GM23248 (cell line): ENCODE results near the gene TMEM143. TPM values are rescaled to one million over a fixed set of nuclear protein-coding genes. Genes with fewer than 3 reads are reported as not detected.
A peak's percentile ranks its signal among the peaks of the same experiment; 100 is the strongest.

ENCODE experiments used
- DNase-seq: peaks from one replicate; pipeline ENCODE4 v3.0.0-alpha.2; 2015
- H2AFZ ChIP-seq: fragments of 200-600 bp; sonication (generic); 2 replicates; pipeline ENCODE4 v1.6.1; 2016; ENCODE audit warnings: antibody characterized with exemption
- H3F3A ChIP-seq: fragments of 200-600 bp; sonication (generic); 2 replicates; pipeline ENCODE4 v1.6.1; 2016; ENCODE audit warnings: mild to moderate bottlenecking, antibody characterized with exemption, mixed run types; ENCODE audit not compliant: insufficient read depth
- H3K27ac ChIP-seq: fragments of 200-600 bp; sonication (generic); 2 replicates; pipeline ENCODE4 v1.5.1; 2016; ENCODE audit warnings: mild to moderate bottlenecking
- H3K27me3 ChIP-seq: fragments of 200-600 bp; sonication (generic); replicated peaks from 2 replicates; pipeline ENCODE4 v1.6.1; 2016; ENCODE audit warnings: mild to moderate bottlenecking; ENCODE audit not compliant: insufficient read depth
- H3K36me3 ChIP-seq: fragments of 200-600 bp; sonication (generic); 2 replicates; pipeline ENCODE4 v1.6.1; 2016; ENCODE audit warnings: low read depth, mild to moderate bottlenecking
- H3K4me1 ChIP-seq: fragments of 200-600 bp; sonication (generic); 2 replicates; pipeline ENCODE4 v1.6.1; 2016; ENCODE audit warnings: mild to moderate bottlenecking; ENCODE audit not compliant: insufficient read depth
- H3K4me2 ChIP-seq: fragments of 200-600 bp; sonication (generic); one replicate; pipeline ENCODE4 v1.6.1; 2016; ENCODE audit warnings: mild to moderate bottlenecking; ENCODE audit not compliant: unreplicated experiment
- H3K4me3 ChIP-seq: fragments of 200-600 bp; sonication (generic); 2 replicates; pipeline ENCODE4 v1.5.1; 2016; ENCODE audit warnings: mild to moderate bottlenecking
- H3K79me2 ChIP-seq: fragments of 200-600 bp; sonication (generic); 2 replicates; pipeline ENCODE4 v1.6.1; 2016; ENCODE audit warnings: mild to moderate bottlenecking; ENCODE audit not compliant: insufficient read depth
- H3K9ac ChIP-seq: fragments of 200-600 bp; sonication (generic); 2 replicates; pipeline ENCODE4 v1.6.1; 2016; ENCODE audit warnings: mild to moderate bottlenecking
- H3K9me2 ChIP-seq: fragments of 200-600 bp; sonication (generic); 2 replicates; pipeline ENCODE4 v1.6.1; 2016; ENCODE audit warnings: mixed run types, mild to moderate bottlenecking, moderate library complexity; ENCODE audit not compliant: insufficient read depth
- H3K9me3 ChIP-seq: fragments of 200-600 bp; sonication (generic); one replicate; pipeline ENCODE4 v1.6.1; 2017; ENCODE audit warnings: low read depth
- H4K20me1 ChIP-seq: fragments of 200-600 bp; sonication (generic); 2 replicates; pipeline ENCODE4 v1.6.0; 2016; ENCODE audit not compliant: insufficient read depth
- EZH2 ChIP-seq: fragments of 200-600 bp; sonication (generic); IDR thresholded peaks from 2 replicates; pipeline ENCODE4 v1.6.1; 2018; ENCODE audit warnings: antibody characterized with exemption, mild to moderate bottlenecking; ENCODE audit not compliant: insufficient read depth, poor library complexity, severe bottlenecking
- EZH2phosphoT487 ChIP-seq: fragments of 200-600 bp; sonication (generic); IDR thresholded peaks from 2 replicates; pipeline ENCODE4 v1.6.1; 2018; ENCODE audit warnings: antibody characterized with exemption, moderate library complexity, mild to moderate bottlenecking, low read depth; ENCODE audit not compliant: insufficient read depth
- WGBS, 2 experiments: methylation state at CpG; one replicate each; pipeline ENCODE4 v1.1.6; 2015 to 2017; ENCODE audit warnings: low lambda C conversion rate in 2 of 2, low coverage in 1 of 2; ENCODE audit errors: missing lambda C conversion rate in 2 of 2; 5-methylcytosine and 5-hydroxymethylcytosine counted together
- in situ Hi-C: fragments of 300-500 bp; cut with MboI; formaldehyde crosslinking; loops from 2 replicates; pipeline ENCODE4 v1.15.0; 2020
- polyA plus RNA-seq: library from polyadenylated mRNA; unstranded; fragments of >200 nt; fragmentation: Nextera tagmentation; extraction: Ambion mirVana; gene quantifications from 2 replicates; pipeline ENCODE4 v1.2.1, GENCODE V29; 2016
- total RNA-seq: library from RNA; depleted of rRNA; stranded (reverse); fragments of >200 nt; shearing (Covaris generic); gene quantifications from 2 replicates; pipeline ENCODE4 v1.2.3, GENCODE V29; 2014

Gene TMEM143
- total and polyA plus RNA-seq, 2 experiments from 2014 or later: 7.6 to 8.6 TPM

DNA sequence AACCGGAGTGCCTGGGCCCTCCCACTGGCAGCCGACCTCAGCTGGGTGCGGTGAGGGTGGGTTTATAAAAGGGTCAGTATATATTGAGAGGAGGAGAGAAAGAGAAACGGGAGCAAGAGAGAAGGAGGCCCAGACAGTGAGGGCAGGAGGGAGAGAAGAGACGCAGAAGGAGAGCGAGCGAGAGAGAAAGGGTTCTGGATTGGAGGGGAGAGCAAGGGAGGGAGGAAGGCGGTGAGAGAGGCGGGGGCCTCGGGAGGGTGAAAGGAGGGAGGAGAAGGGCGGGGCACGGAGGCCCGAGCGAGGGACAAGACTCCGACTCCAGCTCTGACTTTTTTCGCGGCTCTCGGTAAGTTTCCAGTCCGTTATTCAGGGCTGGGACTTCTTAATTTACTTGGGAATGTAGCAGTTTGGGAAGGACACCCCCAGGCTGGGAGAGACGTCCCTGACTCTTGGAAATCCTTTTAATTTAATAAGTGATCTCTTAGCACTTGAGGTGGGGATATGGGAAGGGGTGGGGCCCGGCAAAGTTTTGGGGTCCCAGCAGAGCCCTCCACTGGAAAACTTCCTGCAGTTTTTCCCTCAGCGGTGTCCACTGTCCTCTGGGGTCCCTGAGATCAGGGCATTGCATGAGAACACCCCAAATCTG, 38.4 kb downstream of the TMEM143 start, which contains the start of gene EMP3:
Gene EMP3, plus strand, starts transcription at position 288 of the 646 bp plus-strand sequence. CDS start 1,293 bp downstream, outside the sequence.
- peak within 1 kb of the TSS; percentile 90 for H3K4me2 ChIP-seq
- no peaks in the 10 kb centered on the region for H3K9me3 ChIP-seq
- H4K20me1 ChIP-seq: no peaks in the 10 kb centered on the region
- no peaks in the 10 kb centered on the region for H3K9me2 ChIP-seq
- H3K36me3 ChIP-seq: peaks cover 11% of the 10 kb centered on the region; the same call in 1 of the 2 replicates
- peak within 1 kb of the TSS; percentile 93 for H3K9ac ChIP-seq
- H3K4me1 ChIP-seq: peaks cover 47% of the 10 kb centered on the region
- TF ChIP-seq EZH2 (no peak), EZH2phosphoT487 (no peak)
- peaks cover 46% of the 10 kb centered on the region for H3K79me2 ChIP-seq
- H3K27me3 ChIP-seq: no peaks in the 10 kb centered on the region
- peak; percentile 97 for DNase-seq
- peak within 1 kb of the TSS; percentile 91 for H3K27ac ChIP-seq
- peak within 1 kb of the TSS; percentile 81 for H2AFZ ChIP-seq
- H3K4me3 ChIP-seq: peak within 1 kb of the TSS; percentile 78
- WGBS, 2 experiments: 0 to 3% methylated on average over 12 to 22 of the region's 22 CpGs
- in situ Hi-C loops: no loop called here
- H3F3A ChIP-seq: peaks cover 38% of the 10 kb centered on the region

DNA sequence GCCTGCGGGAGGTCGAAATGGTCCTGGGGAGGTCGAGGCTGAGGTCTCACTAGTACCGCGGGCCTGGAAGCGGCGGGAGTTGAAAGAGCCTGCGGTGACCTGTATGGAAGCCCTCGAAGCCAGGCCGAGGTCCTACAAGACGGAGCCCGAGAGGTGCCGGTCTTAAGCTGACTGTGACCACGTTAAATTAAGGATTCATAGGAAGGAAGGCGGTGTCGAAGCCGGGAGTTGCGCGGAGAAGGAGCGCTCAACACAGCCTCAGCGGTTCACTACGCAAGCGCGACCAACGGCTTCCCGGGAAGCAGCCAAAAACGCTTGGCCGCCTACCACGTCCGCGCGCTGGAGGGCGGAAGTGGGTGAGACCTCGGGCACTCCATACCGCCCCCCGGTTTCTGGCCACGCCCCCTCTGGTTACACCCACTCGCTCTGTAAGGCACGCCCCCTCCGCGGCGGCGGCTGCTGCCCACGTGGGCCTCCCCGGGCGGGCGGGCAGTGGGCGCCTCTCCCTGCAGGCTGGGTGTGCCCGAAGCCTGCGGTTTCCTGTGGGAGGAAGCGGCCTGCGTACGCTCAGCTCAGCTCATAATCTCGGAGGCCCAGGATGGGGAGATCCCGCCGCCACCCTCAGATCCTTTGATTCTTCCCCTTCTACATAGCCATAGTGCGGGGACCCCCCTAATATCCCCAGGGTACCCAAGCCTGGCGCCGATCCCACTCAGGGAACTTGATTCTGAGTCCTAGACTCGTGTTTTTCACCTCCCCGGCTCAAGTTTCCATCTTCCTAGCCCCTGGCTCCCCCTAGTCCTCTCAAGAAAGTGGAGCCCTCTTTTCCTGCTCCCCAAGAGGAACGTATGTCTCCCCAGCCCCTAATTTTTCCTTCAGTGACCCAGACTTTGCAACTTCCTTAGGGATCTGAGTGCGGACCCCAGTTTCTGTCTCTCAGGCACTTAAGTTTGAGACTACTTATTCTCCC, 41.8 kb downstream of the TMEM143 start:
- H3K4me3 ChIP-seq: peak overlapping the region; percentile 70
- 3 to 4% methylated on average over 40 to 56 of the region's 63 CpGs for WGBS, 2 experiments
- H3K9ac ChIP-seq: peak overlapping the region; percentile 87
- in situ Hi-C loops: no loop called here
- TF ChIP-seq EZH2phosphoT487: no peak
- no peak for TF ChIP-seq EZH2
- no peaks in the 10 kb centered on the region for H4K20me1 ChIP-seq
- peaks cover 29% of the 10 kb centered on the region for H3K4me1 ChIP-seq
- H3K9me3 ChIP-seq: no peaks in the 10 kb centered on the region
- no peaks in the 10 kb centered on the region for H3K9me2 ChIP-seq
- peak; percentile 99 for DNase-seq
- peak overlapping the region; percentile 86 for H2AFZ ChIP-seq
- H3K36me3 ChIP-seq: no peaks in the 10 kb centered on the region
- peaks cover 28% of the 10 kb centered on the region for H3F3A ChIP-seq
- H3K4me2 ChIP-seq: peak overlapping the region; percentile 94
- peak overlapping the region; percentile 94 for H3K27ac ChIP-seq
- H3K79me2 ChIP-seq: peaks cover 14% of the 10 kb centered on the region
- H3K27me3 ChIP-seq: no peaks in the 10 kb centered on the region

DNA sequence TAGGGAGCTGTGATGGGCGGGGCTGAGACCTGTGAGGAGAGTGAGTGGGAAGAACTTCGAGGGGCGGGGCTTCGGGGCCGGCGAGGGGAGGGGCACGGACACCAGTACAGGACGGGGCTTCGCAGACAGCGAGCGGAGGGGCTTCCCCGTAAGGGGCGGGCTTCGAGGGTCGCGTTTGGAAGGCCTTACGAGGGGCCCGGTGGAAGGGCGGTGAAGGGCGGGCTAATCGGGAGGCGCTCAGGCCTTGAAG, 42.4 kb downstream of the TMEM143 start:
- H3F3A ChIP-seq: peaks cover 28% of the 10 kb centered on the region
- no peaks in the 10 kb centered on the region for H3K9me3 ChIP-seq
- peak overlapping the region; percentile 86 for H2AFZ ChIP-seq
- H4K20me1 ChIP-seq: no peaks in the 10 kb centered on the region
- peaks cover 23% of the 10 kb centered on the region for H3K4me1 ChIP-seq
- H3K27me3 ChIP-seq: no peaks in the 10 kb centered on the region
- 1 to 6% methylated on average over 9 to 22 of the region's 22 CpGs for WGBS, 2 experiments
- in situ Hi-C loops: no loop called here
- H3K79me2 ChIP-seq: peaks cover 8% of the 10 kb centered on the region
- peak; percentile 94 for DNase-seq
- no peaks in the 10 kb centered on the region for H3K36me3 ChIP-seq
- H3K27ac ChIP-seq: peak overlapping the region; percentile 94
- no peak for TF ChIP-seq EZH2phosphoT487
- no peak for TF ChIP-seq EZH2
- H3K9ac ChIP-seq: peak overlapping the region; percentile 87
- H3K4me3 ChIP-seq: peak overlapping the region; percentile 70
- H3K9me2 ChIP-seq: no peaks in the 10 kb centered on the region
- H3K4me2 ChIP-seq: peak overlapping the region; percentile 74

DNA sequence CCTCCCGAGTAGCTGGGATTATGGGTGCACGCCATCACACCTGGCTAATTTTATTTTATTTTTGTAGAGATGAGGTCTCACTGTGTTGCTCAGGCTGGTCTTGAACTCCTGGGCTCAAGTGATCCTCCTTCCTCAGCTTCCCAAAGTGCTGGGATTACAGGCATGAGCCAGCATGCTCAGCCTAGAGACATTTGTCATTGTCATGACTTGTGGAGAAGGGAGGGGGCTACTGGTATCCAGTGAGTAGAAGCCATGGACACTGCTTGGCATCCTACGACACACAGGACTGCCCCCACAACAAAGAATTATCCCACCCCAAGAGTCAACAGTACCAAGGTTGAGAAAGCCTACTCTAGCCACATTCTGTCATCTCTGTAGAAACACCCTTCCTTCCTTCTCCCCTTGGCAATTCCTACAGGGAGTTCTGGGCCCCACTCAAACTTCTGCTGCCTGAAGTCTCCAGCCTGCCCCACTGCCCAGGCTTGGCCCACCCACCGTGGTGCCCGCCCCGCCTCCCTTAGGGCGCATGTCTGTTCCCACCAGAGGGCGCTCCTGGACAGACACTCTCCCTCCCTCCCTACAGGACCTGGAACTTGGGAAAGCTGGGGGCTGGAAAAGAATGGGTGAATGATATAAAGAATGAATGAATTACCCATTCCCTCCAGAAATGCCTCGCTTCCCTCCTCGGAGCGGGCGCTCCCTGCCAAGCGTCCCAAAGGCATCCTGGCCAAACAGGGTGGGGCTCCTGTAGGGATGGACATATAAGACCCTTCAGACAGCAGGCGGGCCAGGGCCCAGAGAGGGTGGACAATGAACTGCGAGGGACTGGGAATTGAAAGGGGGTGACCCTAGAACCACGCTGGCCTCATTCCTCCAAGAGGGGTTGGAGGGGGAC, 43.8 kb downstream of the TMEM143 start:
- TF ChIP-seq EZH2: no peak
- no peak for TF ChIP-seq EZH2phosphoT487
- H3K9ac ChIP-seq: no peak overlapping the region
- in situ Hi-C loops: no loop called here

More for the DNA sequence above, 43.8 kb downstream of the TMEM143 start:
- H3K27ac ChIP-seq: no peak overlapping the region
- no peak overlapping the region for H3K4me2 ChIP-seq
- H3K4me3 ChIP-seq: no peak overlapping the region
- peak; percentile 88 for DNase-seq
- no peaks in the 10 kb centered on the region for H3K27me3 ChIP-seq
- H3K4me1 ChIP-seq: peaks cover 21% of the 10 kb centered on the region
- H3K79me2 ChIP-seq: no peaks in the 10 kb centered on the region
- no peaks in the 10 kb centered on the region for H4K20me1 ChIP-seq
- H3K36me3 ChIP-seq: no peaks in the 10 kb centered on the region
- no peak overlapping the region for H2AFZ ChIP-seq
- 24% methylated on average over 16 of the region's 16 CpGs for WGBS, 2 experiments
- no peaks in the 10 kb centered on the region for H3K9me2 ChIP-seq
- peaks cover 28% of the 10 kb centered on the region for H3F3A ChIP-seq
- no peaks in the 10 kb centered on the region for H3K9me3 ChIP-seq
